SIG-M5 treated with dmso at 0.1 percent for 504 hours (cell line): ENCODE results near the gene SS18.

Experiments
- DNase-seq: peaks from one replicate; lab custom pipeline; 2025; ENCODE audit not compliant: unreplicated experiment; lab: John Stamatoyannopoulos, UW

SS18 gene

DNA sequence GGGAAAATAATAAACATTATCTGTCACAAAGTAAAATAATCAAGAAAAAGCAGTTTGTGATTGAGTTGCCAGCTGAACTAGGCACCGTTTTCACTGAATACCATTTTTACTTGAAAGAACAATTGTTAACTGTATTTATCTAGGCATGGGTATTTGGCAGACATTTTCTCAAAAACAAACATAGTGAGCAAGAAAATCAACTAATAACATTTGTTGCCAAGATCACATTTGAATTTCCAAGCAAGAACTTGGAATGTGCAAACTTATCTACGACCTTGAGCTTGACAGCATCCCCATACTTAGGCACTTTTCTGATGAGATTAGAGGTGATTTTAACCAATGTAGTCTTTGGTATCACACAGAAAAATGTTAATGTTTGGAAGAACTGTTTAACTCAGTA, 16.7 kb downstream of the SS18 start:
- DNase-seq = no peak

DNA sequence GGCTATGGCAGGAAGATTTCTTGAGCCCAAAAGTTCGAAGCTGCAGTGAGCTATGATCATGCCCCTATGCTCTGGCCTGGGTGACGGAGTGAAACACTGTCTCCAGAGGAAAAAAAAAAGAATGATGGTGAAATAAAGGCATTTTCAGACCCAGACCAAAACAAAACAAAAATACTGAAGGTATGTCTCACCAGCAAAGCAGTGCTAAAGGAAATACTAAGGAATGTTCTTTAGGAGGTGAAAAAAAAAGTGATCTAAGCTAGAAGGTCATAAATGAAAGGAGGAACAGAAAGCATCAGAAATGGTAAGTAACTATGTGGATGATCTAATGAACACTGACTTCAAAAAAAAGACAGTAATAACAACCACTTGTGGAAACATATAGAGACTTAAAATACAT, 18.7 kb downstream of the SS18 start:
- DNase-seq = no peak

- DNase-seq = no peak
These were observed 19.4 kb downstream of the SS18 start for GRCh38 chr18:26071020-26071419.

DNA sequence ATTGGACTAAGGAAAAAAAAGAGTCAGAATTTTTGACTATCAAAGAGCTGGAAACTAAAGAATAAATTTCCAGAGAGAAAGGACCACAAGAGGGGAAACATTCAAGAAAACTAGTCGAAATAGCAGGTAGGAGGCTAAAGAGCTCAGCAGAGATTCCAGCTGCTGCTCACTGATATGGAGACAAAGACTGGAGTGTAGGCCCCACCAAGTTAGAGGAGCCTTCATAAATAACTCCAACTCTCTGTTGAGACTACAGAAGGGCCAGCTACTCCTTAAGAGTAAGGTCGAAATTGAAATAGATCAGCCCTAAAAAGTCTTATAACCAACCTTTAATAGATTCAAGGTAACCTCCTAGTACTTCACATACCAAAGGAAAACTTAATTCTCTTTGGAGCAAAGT, 31.1 kb downstream of the SS18 start:
- no peak for DNase-seq

DNA sequence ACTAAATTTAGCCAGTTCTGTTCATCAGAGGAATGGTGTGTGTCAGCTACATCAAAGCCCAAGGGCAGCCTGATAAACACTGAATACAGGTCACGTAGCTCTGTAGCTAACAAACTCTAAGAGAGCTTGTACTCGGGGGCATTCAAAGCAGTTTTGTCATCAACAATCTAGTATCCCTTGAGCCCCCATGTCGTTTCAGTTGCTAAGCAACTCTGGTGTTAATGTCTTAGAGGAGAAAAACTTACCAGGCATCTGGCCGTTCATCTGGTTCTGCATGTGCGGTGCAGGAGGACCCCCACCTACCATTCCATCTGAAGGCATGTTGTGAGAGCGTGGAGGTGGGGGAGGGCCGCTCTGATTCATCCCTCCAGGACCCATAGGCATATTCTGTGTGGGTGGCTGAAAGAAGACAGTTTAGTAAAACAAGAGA, 33.1 kb downstream of the SS18 start:
- DNase-seq = no peak

GRCh38 chr18:26056291-26056690, 34.1 kb downstream of the SS18 start:
- no peak for DNase-seq

DNA sequence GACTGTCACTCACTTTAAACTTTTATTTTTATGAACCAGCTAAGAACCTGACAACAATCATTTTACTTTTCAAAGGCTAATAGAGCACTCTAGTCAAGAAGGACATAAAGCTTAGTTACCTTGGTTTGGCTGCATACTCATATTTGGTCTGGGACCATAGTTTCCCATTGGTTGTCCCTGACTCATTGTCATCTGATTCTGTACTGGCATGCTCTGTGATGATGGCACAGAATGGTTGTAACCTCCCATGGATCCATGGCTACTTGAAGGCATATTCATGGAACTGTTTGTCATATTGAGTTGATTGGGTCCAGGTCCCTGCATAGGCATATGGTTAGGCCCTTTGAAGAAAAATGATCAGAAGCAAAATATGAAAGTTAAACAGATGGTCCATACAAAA, 37.9 kb downstream of the SS18 start:
- no peak for DNase-seq

- no peak for DNase-seq
These were observed 38.6 kb downstream of the SS18 start for GRCh38 chr18:26051843-26052242.

DNA sequence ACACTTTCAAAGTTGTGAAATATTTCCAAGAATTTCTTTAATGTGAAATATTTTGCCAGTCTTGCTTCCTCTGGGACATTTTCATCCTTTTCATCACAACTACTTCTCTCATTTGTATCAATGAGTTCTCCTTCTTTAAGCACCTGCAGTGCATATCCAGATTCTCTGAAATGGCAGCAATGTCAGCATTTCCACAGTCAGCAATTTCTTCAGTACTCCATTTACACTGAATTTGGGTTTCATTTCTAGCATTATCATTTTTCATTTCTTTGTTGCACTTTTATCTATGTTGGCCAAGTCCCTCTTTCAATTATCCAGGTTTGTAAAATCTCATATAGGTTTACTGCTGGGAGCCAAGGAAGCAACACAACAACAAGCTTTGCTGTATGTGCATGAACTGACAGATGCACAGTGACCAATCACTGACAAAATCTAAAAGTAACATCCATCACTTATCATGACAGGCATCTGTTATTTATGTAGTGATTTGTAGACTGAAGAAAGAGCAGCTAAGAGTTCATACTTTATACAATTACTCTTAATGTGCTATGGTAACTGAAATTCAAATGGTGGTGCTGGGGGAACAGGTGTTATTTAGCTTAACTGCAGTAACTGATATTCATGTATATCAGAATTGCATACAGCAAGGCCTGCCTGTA, 43.9 kb downstream of the SS18 start:
- DNase-seq = no peak

DNA sequence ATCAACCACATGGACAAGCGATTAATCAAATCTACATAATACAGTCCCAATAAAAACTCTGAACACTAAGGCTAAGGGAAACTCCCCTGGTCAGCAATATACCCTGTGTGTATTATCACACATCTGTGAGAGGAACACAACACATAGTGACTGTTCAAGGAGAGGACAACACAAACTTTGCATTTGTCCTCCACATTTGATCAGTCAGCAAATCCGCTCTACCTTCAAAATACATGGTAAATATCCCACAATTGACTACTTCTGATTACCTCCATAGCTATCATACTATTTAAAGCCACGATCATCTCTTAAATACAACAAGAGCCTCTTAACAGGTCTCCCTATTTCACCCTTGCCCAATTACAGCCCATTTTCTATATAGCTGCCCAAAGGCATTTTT, 45.6 kb downstream of the SS18 start:
- no peak for DNase-seq

- DNase-seq = no peak
These were observed 50.3 kb downstream of the SS18 start for GRCh38 chr18:26040051-26040656.

DNA sequence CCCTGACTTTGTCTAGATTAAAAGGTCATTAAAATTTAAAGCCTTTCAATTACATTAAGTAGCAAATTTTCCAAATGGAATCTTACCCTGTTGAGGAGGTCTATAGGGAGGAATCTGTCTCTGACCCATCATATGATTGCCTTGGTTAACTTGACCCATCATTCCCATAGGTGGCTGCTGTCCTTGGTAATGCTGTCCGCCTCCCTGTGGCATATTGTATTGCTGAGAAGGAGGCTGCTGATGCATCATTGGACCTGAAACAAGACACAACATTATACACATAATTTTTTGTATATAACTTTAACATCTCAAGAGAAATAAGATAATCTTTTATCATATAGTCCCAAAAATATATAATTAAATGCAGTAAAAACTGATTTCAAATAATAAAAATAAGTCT, 51.2 kb downstream of the SS18 start:
- no peak for DNase-seq

- no peak for DNase-seq
These were observed 53.8 kb downstream of the SS18 start for GRCh38 chr18:26036635-26037034.

DNA sequence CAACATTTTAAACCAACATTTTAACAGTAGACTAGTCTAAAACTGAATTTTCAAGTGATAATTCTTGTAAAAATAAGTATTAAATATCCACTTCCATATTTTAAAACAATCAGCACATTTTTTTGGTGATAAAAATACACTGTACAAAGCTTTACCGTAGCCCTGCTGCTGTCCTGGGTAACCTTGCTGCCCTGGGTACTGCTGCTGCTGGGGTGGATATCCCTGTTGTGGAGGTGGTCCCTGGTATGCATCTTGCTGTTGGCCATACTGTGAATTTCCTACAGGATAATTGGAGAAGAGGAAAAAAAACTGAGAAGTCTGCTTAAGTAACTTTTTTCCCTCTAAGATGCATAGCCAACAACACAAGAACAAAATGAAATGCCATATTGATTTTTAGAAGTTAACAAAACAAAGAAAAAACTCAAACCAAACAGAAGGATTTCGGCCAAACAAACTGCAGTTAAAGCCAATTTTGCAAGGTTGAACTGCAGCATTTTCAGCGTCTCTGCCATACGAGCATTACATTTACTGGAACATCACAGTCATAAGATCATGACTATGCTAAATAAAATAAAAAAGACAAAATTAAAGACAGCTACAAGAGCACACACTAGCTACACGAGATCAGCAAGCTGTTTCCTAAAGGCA, 55.4 kb downstream of the SS18 start:
- DNase-seq = no peak

- no peak for DNase-seq
These were observed 67.8 kb downstream of the SS18 start for GRCh38 chr18:26022585-26022984.

DNA sequence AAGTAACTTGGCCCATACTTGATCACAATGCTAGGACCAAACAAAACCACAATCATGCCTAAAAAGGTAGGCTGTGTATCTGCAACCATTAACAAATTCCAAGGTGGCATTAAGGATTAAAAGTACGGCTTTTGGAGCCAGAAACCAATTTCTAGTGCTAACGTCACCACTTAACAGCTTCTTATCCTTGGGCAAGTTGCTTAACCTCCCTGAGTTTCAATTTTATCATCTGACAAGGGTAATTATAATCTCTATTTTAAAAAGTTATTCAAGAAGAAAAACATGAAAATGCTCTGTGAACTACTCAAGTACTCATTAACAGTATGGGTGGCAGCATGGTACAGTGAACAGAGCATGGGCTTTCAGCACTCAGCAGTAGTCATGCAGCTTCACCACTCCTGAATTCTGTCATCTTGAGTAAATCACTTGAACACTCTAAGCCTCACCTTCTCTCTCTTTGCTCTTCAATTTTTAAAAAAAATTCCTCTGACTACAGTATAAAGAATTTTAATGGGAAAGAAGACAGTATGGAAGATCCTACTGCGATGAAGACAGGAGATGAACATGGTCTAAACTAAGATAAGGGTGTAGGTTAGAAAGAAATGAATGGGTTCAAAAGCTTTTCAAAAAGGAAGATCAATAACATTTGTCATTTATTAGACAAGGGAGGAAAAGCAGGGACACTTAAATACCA, 69.2 kb downstream of the SS18 start:
- DNase-seq = no peak

DNA sequence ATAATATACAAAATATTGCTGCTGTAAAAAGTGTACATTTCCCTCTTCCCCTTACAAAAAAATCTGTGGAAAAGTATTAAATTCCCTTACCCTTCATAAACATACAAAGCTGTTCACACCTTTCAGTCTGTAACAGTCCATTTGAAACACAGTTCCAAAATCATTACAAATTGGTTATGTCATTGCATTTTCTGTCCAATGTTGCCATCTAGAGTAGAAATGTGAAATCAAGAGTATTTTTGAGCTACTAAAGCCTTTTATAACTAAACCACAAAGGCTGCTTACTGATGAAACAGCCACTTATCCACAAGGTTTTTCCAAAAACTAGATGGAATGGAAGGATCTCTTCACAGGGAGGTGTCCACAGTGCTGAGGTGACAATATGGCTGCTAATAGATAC, 72.5 kb downstream of the SS18 start:
- no peak for DNase-seq

GRCh38 chr18:26014462-26014861, 76.0 kb downstream of the SS18 start:
- DNase-seq = no peak

DNA sequence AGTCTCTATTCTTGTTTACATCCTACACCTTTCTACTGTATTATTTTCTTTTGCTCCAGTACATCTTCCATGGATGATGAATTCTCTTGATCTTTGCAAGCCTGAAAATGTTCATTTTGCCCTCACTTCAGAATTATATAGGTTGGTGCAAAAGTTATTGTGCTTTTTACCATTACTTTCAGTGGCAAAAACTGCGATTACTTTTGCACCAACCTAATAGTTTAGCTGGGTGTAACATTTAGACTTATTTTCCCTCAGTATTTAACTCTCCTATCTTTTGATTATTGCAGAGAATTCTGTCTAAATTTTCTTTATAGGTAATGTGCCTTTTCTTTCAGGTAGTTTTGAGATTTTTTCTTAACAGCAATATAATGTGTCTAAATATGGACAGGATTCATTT, 81.8 kb downstream of the SS18 start:
- DNase-seq = no peak

- DNase-seq = no peak
These were observed 82.3 kb downstream of the SS18 start for GRCh38 chr18:26008096-26008495.

GRCh38 chr18:26005950-26006349, 84.5 kb downstream of the SS18 start:
- no peak for DNase-seq

GRCh38 chr18:26004832-26005231, 85.6 kb downstream of the SS18 start:
- DNase-seq = no peak
